Adrenal gland (tissue), 5 donors: ENCODE measurements around the gene KLHL9.

Source experiments
- POLR2A ChIP-seq, 2 donors: fragments of 450-650 bp; IDR thresholded peaks; one replicate each; pipeline ENCODE4 v1.6.1; 2017; ENCODE audit warnings: antibody characterized with exemption in 2 of 2, mild to moderate bottlenecking in 2 of 2, moderate library complexity in 1 of 2
- TF ChIP-seq, protein P1 (sequence below), 6 experiments: fragments of 450-650 bp in 4 of 6; fragments of 200-600 bp in 2 of 6; sonication (generic) in 1 of 6; IDR thresholded peaks; 1 replicate in 5 of 6; 2 replicates in 1 of 6; pipeline versions ENCODE4 v1.5.1 to v1.8.0; 2016 to 2021; ENCODE audit warnings: antibody characterized with exemption in 6 of 6, mild to moderate bottlenecking in 2 of 6, moderate library complexity in 1 of 6
- donor health status: DM: no; HTN: no; CAD: no.

- TF ChIP-seq, protein P1, sequence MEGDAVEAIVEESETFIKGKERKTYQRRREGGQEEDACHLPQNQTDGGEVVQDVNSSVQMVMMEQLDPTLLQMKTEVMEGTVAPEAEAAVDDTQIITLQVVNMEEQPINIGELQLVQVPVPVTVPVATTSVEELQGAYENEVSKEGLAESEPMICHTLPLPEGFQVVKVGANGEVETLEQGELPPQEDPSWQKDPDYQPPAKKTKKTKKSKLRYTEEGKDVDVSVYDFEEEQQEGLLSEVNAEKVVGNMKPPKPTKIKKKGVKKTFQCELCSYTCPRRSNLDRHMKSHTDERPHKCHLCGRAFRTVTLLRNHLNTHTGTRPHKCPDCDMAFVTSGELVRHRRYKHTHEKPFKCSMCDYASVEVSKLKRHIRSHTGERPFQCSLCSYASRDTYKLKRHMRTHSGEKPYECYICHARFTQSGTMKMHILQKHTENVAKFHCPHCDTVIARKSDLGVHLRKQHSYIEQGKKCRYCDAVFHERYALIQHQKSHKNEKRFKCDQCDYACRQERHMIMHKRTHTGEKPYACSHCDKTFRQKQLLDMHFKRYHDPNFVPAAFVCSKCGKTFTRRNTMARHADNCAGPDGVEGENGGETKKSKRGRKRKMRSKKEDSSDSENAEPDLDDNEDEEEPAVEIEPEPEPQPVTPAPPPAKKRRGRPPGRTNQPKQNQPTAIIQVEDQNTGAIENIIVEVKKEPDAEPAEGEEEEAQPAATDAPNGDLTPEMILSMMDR (IDR thresholded peaks at IDR 0.05): no peak
- no peak for TF ChIP-seq POLR2A (IDR thresholded peaks at IDR 0.05)
Observed at GRCh38 chr9:21289848-21290247, 45.4 kb downstream of the KLHL9 start.
